CD14-positive monocyte (primary cell): Measurements from ENCODE around the gene SLC1A7. TPM values are rescaled to one million over a fixed set of nuclear protein-coding genes. Genes with fewer than 3 reads are reported as not detected.

Source experiments
- DNase-seq, 3 donors: peaks; one replicate each; pipeline ENCODE4 v3.0.0-alpha.2; 2011 to 2022
- H2AFZ ChIP-seq: 2 replicates; pipeline ENCODE4 v1.6.0; 2012; ENCODE audit warnings: mild to moderate bottlenecking, low read depth, low read length, inconsistent platforms; ENCODE audit not compliant: insufficient read depth, poor library complexity, severe bottlenecking
- H3K27ac ChIP-seq, 2 donors: 1 replicate in 1 of 2; 2 replicates in 1 of 2; pipeline ENCODE4 v1.5.1; 2012 to 2013; ENCODE audit warnings: low read length in 2 of 2, control low read depth in 1 of 2, inconsistent platforms in 1 of 2, low read depth in 1 of 2, mild to moderate bottlenecking in 1 of 2
- H3K27me3 ChIP-seq, 2 donors: one replicate each; pipeline versions ENCODE4 v1.6.0 to v1.6.1; 2011 to 2013; ENCODE audit warnings: low read length in 2 of 2; ENCODE audit not compliant: control insufficient read depth in 2 of 2, insufficient read depth in 2 of 2
- H3K36me3 ChIP-seq, 2 donors: replicated peaks in 1 of 2; 1 replicate in 1 of 2; 2 replicates in 1 of 2; pipeline versions ENCODE4 v1.5.1 to v1.6.1; 2012 to 2013; ENCODE audit warnings: low read length in 2 of 2, control low read depth in 1 of 2, inconsistent platforms in 1 of 2, mild to moderate bottlenecking in 1 of 2; ENCODE audit not compliant: insufficient read depth in 2 of 2, control insufficient read depth in 1 of 2
- H3K4me1 ChIP-seq, 2 donors: 1 replicate in 1 of 2; 2 replicates in 1 of 2; pipeline versions ENCODE4 v1.5.1 to v1.6.1; 2012 to 2013; ENCODE audit warnings: low read length in 2 of 2, control low read depth in 1 of 2, inconsistent platforms in 1 of 2, mild to moderate bottlenecking in 1 of 2, moderate library complexity in 1 of 2; ENCODE audit not compliant: insufficient read depth in 2 of 2, control insufficient read depth in 1 of 2
- H3K4me2 ChIP-seq: replicated peaks from 2 replicates; pipeline ENCODE3; 2012; ENCODE audit warnings: low read length, moderate library complexity, mild to moderate bottlenecking; ENCODE audit not compliant: poor library complexity, severe bottlenecking; ENCODE audit errors: extremely low read depth
- H3K4me3 ChIP-seq, 3 experiments: fragments of 200-600 bp in 1 of 3; sonication (generic) in 1 of 3; replicated peaks in 1 of 3; 1 replicate in 2 of 3; 2 replicates in 1 of 3; pipeline ENCODE4 v1.5.1; 2011 to 2013; ENCODE audit warnings: low read length in 3 of 3, mild to moderate bottlenecking in 3 of 3, control low read depth in 2 of 3, low read depth in 2 of 3, inconsistent platforms in 1 of 3, moderate library complexity in 1 of 3
- H3K79me2 ChIP-seq: 2 replicates; pipeline ENCODE4 v1.6.0; 2012; ENCODE audit warnings: mild to moderate bottlenecking, control low read depth, inconsistent platforms, low read length, moderate library complexity; ENCODE audit not compliant: insufficient read depth
- H3K9ac ChIP-seq: 2 replicates; pipeline ENCODE4 v1.6.0; 2017; ENCODE audit warnings: low read length, mild to moderate bottlenecking; ENCODE audit not compliant: insufficient read depth, poor library complexity, severe bottlenecking
- H3K9me3 ChIP-seq, 2 donors: replicated peaks in 1 of 2; 1 replicate in 1 of 2; 2 replicates in 1 of 2; pipeline versions ENCODE4 v1.5.1 to v1.6.1; 2012 to 2013; ENCODE audit warnings: low read length in 2 of 2, control low read depth in 1 of 2; ENCODE audit not compliant: control insufficient read depth in 1 of 2, insufficient read depth in 1 of 2
- H4K20me1 ChIP-seq: 2 replicates; pipeline ENCODE4 v1.6.0; 2012; ENCODE audit warnings: mild to moderate bottlenecking, low read length, control low read depth, moderate library complexity; ENCODE audit not compliant: insufficient read depth
- H3K27ac Mint-ChIP-seq, 7 donors: one replicate each; pipeline ENCODE4 v1.8.0; 2020; ENCODE audit warnings: mild to moderate bottlenecking in 7 of 7, mixed read lengths in 7 of 7, moderate library complexity in 6 of 7, inconsistent platforms in 2 of 7
- H3K27me3 Mint-ChIP-seq, 3 donors: one replicate each; pipeline ENCODE4 v1.8.0; 2021 to 2022; ENCODE audit warnings: low read depth in 3 of 3, mild to moderate bottlenecking in 3 of 3, mixed read lengths in 3 of 3, moderate library complexity in 3 of 3, inconsistent platforms in 1 of 3
- H3K36me3 Mint-ChIP-seq, 2 donors: one replicate each; pipeline ENCODE4 v1.8.0; 2020; ENCODE audit warnings: mixed read lengths in 2 of 2, inconsistent platforms in 1 of 2, mild to moderate bottlenecking in 1 of 2
- H3K4me1 Mint-ChIP-seq: one replicate; pipeline ENCODE4 v1.8.0; 2020; ENCODE audit warnings: mild to moderate bottlenecking, mixed read lengths
- H3K4me3 Mint-ChIP-seq, 2 donors: one replicate each; pipeline ENCODE4 v1.8.0; 2020; ENCODE audit warnings: mild to moderate bottlenecking in 2 of 2, mixed read lengths in 2 of 2, moderate library complexity in 1 of 2
- H3K9me3 Mint-ChIP-seq, 7 donors: one replicate each; pipeline ENCODE4 v1.8.0; 2020 to 2022; ENCODE audit warnings: mixed read lengths in 7 of 7, mild to moderate bottlenecking in 6 of 7, moderate library complexity in 6 of 7, inconsistent platforms in 2 of 7
- WGBS: methylation state at CpG from one replicate; pipeline ENCODE4 v1.1.5; 2013; ENCODE audit warnings: missing lambda C conversion rate; ENCODE audit not compliant: insufficient coverage; 5-methylcytosine and 5-hydroxymethylcytosine counted together
- intact Hi-C, 2 donors: fragments of 100-400 bp; cut with micrococcal nuclease; formaldehyde crosslinking; loops; one replicate each; pipeline versions ENCODE4 v1.15.0 to v1.15.1; 2023
- polyA plus RNA-seq, 3 donors: library from polyadenylated mRNA; depleted of rRNA in 1 of 3; unstranded in 2 of 3; stranded (reverse) in 1 of 3; fragments of 300-500 nt in 2 of 3; fragments of >200 nt in 1 of 3; fragmentation: Illumina TruSeq in 2 of 3; gene quantifications; 1 replicate in 2 of 3; 2 replicates in 1 of 3; pipeline ENCODE4 v1.2.3, GENCODE V29; 2012 to 2021
- TF ChIP-seq, protein P1 (sequence below): fragments of 200-600 bp; IDR thresholded peaks from one replicate; pipeline ENCODE4 v1.8.0; 2022; ENCODE audit warnings: antibody characterized with exemption, mild to moderate bottlenecking

SLC1A7 gene
- polyA plus RNA-seq, 3 donors = not detected

DNA sequence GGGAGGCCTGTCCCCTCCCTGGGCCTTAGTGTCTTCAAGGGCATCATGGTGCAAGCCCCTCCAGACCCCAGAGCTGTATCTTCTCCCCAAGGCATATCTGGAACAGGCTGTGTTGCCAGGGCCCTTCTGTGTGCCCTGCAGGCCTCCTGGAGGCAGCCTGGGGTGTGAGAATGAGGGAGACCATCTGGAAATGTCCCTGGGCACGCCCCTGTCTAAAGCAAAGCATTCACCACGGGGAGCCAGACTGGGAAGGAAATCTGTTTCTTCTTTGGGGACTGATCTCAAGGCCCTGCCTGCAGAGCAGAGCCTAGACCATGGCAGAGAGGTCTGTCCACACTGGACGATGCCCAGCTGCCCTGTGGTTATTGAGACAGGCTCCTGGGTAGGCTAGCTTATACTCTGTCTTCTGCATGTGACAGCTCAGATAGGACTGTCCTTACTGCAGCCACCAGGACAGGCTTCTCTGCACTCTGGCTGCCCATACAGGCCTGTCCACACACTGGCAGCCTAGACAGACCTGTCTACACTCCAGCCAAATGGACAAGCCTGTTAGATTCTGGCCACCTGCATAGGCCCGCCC, 55.9 kb downstream of the SLC1A7 start:
- DNase-seq = no peak
- Histone ChIP-seq H3K36me3 (no peaks in the 10 kb centered on the region), H3K79me2 (no peaks in the 10 kb centered on the region), H2AFZ (no peak overlapping the region), H3K4me2 (no peak overlapping the region), H3K9ac (no peak overlapping the region), H3K27me3 (no peaks in the 10 kb centered on the region), H3K4me1 (no peaks in the 10 kb centered on the region), H4K20me1 (no peaks in the 10 kb centered on the region), H3K27ac (no peak overlapping the region), H3K4me3 (no peak overlapping the region), H3K9me3 (no peaks in the 10 kb centered on the region)
- H3K4me3 Mint-ChIP-seq = no peak overlapping the region
- WGBS = 93% methylated on average over 4 of the region's 4 CpGs
- peaks cover 5% of the 10 kb centered on the region for H3K4me1 Mint-ChIP-seq
- TF ChIP-seq, protein P1, sequence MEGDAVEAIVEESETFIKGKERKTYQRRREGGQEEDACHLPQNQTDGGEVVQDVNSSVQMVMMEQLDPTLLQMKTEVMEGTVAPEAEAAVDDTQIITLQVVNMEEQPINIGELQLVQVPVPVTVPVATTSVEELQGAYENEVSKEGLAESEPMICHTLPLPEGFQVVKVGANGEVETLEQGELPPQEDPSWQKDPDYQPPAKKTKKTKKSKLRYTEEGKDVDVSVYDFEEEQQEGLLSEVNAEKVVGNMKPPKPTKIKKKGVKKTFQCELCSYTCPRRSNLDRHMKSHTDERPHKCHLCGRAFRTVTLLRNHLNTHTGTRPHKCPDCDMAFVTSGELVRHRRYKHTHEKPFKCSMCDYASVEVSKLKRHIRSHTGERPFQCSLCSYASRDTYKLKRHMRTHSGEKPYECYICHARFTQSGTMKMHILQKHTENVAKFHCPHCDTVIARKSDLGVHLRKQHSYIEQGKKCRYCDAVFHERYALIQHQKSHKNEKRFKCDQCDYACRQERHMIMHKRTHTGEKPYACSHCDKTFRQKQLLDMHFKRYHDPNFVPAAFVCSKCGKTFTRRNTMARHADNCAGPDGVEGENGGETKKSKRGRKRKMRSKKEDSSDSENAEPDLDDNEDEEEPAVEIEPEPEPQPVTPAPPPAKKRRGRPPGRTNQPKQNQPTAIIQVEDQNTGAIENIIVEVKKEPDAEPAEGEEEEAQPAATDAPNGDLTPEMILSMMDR = no peak
- peaks cover 0 to 7% (median 3%) of the 10 kb centered on the region in 3 donors for H3K27me3 Mint-ChIP-seq
- no peaks in the 10 kb centered on the region for H3K36me3 Mint-ChIP-seq
- H3K9me3 Mint-ChIP-seq = no peaks in the 10 kb centered on the region
- H3K27ac Mint-ChIP-seq = no peak overlapping the region
- intact Hi-C loops = no loop called here

DNA sequence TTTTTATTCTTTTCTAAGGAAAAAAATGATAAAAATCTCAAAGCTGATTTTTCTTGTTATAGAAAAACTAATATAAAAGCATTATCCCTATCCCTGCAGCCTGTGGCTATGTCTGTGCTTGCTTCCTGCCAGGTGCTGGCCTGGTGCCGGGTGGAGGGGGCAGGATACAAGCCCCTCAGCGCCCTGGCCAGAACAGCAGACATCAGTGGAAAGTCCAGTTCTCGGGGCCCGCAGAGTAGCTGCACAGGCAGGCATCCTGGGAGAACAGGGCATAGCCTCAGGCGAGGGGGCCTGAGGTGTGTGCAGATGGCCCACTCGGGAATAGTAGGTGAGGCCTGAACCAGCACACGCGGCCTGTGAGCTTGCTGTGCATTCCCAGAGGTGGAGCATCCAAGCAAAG, 57.0 kb downstream of the SLC1A7 start:
- Mint-ChIP-seq H3K9me3 (no peaks in the 10 kb centered on the region), H3K4me1 (no peaks in the 10 kb centered on the region), H3K27me3 (peaks cover 0 to 7% (median 3%) of the 10 kb centered on the region in 3 donors), H3K4me3 (no peak overlapping the region), H3K27ac (no peak overlapping the region), H3K36me3 (no peaks in the 10 kb centered on the region)
- no peaks in the 10 kb centered on the region for H4K20me1 ChIP-seq
- no peaks in the 10 kb centered on the region for H3K9me3 ChIP-seq
- no peak overlapping the region for H2AFZ ChIP-seq
- no peak overlapping the region for H3K9ac ChIP-seq
- 96% methylated on average over 8 of the region's 8 CpGs for WGBS
- no peak overlapping the region for H3K4me3 ChIP-seq
- H3K27me3 ChIP-seq = no peaks in the 10 kb centered on the region
- H3K27ac ChIP-seq = no peak overlapping the region
- H3K36me3 ChIP-seq = no peaks in the 10 kb centered on the region
- no peaks in the 10 kb centered on the region for H3K4me1 ChIP-seq
- intact Hi-C loops = no loop called here
- H3K4me2 ChIP-seq = no peak overlapping the region
- no peaks in the 10 kb centered on the region for H3K79me2 ChIP-seq
- TF ChIP-seq, protein P1 = no peak
- DNase-seq = no peak
